Measurements from ENCODE around the gene ATP11B.

ATP11B gene

DNA sequence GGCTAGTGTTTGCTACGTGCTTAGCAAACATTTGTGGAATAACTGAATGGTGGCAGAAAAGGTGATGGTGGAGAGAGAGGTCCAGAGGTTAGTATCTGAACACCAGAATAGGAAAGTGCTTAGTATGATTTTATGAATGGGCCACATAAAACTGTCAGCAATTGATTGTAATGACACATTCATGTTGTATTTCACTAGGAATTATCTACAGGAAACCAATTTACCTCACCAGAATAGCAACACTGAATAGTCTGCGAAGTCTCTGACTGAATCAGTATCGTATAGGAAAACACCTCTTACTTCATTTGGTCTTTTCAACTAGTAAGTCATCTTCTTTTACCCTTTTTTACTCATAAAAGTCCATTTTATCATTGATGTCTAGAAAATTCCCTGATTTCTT, 8.2 kb upstream of the ATP11B start:
- no peak for DNase-seq (ENCODE audit: low read depth, low spot score)
- no peak overlapping the region for H3K4me3 ChIP-seq (ENCODE audit: low read depth, low read length)
- TF ChIP-seq, protein P1, sequence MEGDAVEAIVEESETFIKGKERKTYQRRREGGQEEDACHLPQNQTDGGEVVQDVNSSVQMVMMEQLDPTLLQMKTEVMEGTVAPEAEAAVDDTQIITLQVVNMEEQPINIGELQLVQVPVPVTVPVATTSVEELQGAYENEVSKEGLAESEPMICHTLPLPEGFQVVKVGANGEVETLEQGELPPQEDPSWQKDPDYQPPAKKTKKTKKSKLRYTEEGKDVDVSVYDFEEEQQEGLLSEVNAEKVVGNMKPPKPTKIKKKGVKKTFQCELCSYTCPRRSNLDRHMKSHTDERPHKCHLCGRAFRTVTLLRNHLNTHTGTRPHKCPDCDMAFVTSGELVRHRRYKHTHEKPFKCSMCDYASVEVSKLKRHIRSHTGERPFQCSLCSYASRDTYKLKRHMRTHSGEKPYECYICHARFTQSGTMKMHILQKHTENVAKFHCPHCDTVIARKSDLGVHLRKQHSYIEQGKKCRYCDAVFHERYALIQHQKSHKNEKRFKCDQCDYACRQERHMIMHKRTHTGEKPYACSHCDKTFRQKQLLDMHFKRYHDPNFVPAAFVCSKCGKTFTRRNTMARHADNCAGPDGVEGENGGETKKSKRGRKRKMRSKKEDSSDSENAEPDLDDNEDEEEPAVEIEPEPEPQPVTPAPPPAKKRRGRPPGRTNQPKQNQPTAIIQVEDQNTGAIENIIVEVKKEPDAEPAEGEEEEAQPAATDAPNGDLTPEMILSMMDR (IDR thresholded peaks at IDR 0.05; ENCODE audit: low read depth, low read length), result no peak
- in situ Hi-C loops (cut with HindIII; ENCODE audit: low sequenced_read_pairs), result no loop called here

DNA sequence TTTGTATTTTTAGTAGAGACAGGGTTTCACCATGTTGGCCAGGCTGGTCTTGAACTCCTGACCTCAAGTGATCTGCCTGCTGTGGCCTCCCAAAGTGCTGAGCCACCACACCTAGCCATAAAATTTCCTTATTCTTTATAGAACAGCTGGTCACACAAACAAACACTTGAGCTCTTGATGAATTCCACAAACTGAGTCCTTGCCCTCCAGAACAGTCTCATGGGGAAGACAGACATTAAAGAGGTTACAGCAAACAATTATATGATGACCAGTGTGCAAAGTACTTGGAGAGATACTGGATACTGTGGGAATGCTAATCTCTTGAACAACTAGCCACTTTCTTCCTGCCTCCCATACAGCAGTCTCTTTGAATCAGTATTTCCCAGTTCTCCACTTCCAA, 7.5 kb upstream of the ATP11B start:
- no peak overlapping the region for H3K4me3 ChIP-seq (ENCODE audit: low read depth, low read length)
- no peak for DNase-seq (ENCODE audit: low read depth, low spot score)
- TF ChIP-seq, protein P1 (IDR thresholded peaks at IDR 0.05; ENCODE audit: low read depth, low read length), result no peak
- in situ Hi-C loops (cut with HindIII; ENCODE audit: low sequenced_read_pairs), result no loop called here

DNA sequence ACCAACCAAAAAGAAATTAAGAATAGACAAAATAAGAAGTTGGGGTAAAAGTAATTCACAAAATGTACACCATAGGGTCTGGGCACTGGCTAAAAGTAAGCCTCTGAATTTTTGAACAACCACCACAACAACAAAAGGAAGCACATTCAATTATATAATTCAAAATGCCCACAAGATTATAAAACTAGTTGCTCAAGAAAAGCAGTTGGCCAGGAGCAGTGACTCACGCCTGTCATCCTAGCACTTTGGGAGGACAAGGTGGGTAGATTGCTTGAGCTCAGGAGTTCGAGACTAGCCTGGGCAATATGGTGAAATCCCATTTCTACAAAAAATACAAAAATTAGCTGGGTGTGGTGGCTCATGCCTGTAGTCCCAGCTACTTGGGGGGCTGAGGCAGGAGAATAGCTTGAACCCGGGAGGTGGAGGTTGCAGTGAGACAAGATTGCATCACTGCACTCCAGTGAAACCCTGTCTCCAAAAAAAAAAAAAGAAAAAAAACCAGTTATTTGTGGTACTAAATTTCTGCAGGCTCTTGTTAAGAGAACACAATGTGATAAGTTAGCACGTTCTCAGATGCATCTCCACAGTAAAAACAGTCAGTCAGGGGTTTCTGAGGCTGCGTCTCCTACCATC, 6.6 kb upstream of the ATP11B start:
- in situ Hi-C loops (cut with HindIII; ENCODE audit: low sequenced_read_pairs), result no loop called here
- no peak overlapping the region for H3K4me3 ChIP-seq (ENCODE audit: low read depth, low read length)
- TF ChIP-seq, protein P1 (IDR thresholded peaks at IDR 0.05; ENCODE audit: low read depth, low read length), result no peak
- DNase-seq (ENCODE audit: low read depth, low spot score), result no peak

DNA sequence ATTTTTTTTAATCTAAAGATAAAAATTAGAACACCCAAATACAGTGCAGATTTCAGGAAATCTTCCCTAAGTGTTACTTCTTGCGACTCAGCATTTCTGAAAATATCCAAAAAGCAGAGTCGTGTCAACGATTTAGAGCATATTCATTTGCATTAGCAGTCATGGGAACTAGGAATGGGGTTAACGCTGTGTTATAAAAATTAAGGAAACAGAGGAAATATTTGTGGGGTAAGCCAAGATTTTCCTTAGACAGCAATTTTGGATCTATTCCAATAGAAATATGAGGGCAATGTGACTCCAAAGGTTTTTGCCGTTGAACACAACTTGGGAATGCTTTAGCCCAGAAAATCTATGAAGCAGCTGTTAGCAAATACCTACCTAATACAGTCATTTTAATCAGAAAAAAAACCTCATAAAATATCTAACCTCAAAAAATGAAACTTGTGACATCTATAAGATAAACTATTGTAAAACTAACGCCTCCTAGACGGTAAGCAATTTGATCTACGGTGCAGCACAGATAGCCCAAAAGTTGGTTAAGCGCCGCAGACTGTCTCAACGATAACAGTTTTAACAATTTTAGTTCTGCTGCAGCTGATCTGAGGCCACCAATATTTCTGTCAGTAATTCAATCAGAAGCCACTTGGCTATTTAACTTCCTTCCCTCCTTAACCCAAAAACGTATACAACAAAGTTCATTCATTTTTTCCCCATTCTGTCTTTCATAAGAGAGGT, 5.8 kb upstream of the ATP11B start:
- H3K4me3 ChIP-seq (ENCODE audit: low read depth, low read length), result no peak overlapping the region
- in situ Hi-C loops (cut with HindIII; ENCODE audit: low sequenced_read_pairs), result no loop called here

DNA sequence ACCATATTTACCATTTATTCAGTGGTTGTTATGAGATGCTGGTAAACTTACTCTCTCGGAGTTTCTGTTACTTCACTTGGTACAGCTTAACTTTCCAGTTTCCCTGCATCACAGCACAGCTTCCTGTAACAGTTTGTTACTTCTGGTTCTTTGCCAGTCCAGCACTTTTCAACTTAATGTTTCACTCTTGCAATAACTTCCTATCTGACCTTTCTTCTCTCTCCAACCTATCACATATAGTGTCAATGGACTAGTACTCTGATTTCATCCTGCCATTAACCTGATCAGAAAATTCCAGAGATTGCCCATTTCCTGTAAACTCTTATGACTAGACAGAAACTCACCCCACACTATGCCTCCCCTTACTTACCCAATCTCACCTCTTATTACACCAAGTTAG, 3.9 kb upstream of the ATP11B start:
- in situ Hi-C loops (cut with HindIII; ENCODE audit: low sequenced_read_pairs), result no loop called here
- no peak for DNase-seq (ENCODE audit: low read depth, low spot score)
- TF ChIP-seq, protein P1 (IDR thresholded peaks at IDR 0.05; ENCODE audit: low read depth, low read length), result no peak
- H3K4me3 ChIP-seq (ENCODE audit: low read depth, low read length), result no peak overlapping the region

More for the DNA sequence above, 5.8 kb upstream of the ATP11B start:
- TF ChIP-seq, protein P1 (IDR thresholded peaks at IDR 0.05; ENCODE audit: low read depth, low read length), result no peak
- DNase-seq (ENCODE audit: low read depth, low spot score), result no peak

DNA sequence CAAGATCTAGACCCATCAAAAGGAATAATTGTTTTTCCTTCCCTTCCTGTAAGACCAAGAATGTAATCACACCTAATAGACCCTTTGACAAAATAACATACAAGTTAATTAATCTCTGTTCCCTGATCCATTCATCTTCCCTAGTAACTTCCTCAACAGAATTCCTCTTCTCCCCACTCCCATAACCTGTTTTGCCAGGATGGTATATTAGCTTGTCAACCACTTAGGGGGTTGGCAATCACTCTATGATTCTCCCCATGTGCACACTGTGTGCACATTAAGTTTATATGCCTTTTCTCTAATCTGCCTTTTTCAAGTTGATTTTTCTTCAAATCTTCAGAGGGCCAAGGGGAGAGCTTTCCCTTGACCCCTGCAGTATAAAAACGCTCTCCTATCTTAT, 2.7 kb upstream of the ATP11B start:
- no peak for DNase-seq (ENCODE audit: low read depth, low spot score)
- in situ Hi-C loops (cut with HindIII; ENCODE audit: low sequenced_read_pairs), result no loop called here
- no peak overlapping the region for H3K4me3 ChIP-seq (ENCODE audit: low read depth, low read length)
- TF ChIP-seq, protein P1 (IDR thresholded peaks at IDR 0.05; ENCODE audit: low read depth, low read length), result no peak

All from astrocyte of the spinal cord (primary cell).